ENCODE data around the gene NCKIPSD.
A peak's percentile ranks its signal among the peaks of the same experiment; 100 is the strongest.

The NCKIPSD gene

DNA sequence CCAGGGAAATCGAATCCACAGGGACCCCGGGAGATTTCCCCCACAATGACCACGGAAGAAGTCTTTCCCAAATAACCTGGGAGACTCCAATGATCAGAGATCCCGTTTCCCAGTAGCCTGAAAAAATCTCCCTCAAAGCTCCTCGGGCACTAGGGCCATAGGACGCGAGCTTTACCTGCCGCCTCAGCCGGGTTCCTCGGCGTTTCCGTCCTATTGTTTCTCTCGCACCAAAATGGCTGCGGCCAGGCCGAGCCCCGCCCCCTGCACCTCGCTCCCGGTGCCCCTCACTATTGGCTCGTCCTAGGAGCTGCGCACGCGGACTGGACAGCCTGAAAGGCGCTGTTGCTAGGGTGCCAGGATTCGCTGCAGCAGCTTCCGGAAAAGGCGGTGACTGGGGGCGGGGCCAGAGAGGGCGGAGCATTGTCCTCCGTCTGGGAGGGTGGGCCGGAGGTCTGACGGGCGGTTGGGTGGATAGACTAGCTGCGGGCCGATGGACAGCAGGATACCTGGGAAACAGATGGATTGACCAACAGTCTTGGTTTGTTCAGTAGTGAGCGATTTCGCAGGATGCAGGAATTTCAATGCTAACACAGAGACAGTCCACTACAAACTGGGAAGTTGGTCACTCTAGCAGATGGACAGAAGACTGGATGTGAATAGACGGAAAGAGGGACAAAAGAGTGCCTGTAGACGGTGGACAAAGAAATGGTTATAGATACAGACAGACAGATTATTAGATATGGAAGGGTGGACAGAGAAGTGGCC is 31.4 kb upstream of the NCKIPSD start, which contains the start of gene IP6K2 (continued):
- TF ChIP-seq, protein P1, sequence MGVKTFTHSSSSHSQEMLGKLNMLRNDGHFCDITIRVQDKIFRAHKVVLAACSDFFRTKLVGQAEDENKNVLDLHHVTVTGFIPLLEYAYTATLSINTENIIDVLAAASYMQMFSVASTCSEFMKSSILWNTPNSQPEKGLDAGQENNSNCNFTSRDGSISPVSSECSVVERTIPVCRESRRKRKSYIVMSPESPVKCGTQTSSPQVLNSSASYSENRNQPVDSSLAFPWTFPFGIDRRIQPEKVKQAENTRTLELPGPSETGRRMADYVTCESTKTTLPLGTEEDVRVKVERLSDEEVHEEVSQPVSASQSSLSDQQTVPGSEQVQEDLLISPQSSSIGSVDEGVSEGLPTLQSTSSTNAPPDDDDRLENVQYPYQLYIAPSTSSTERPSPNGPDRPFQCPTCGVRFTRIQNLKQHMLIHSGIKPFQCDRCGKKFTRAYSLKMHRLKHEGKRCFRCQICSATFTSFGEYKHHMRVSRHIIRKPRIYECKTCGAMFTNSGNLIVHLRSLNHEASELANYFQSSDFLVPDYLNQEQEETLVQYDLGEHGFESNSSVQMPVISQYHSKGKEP (tag by site-specific recombination; IDR thresholded peaks at IDR 0.05) = no peak
- TF ChIP-seq KLF9 (tag by site-specific recombination; IDR thresholded peaks at IDR 0.05; ENCODE audit: low read depth) (peak; percentile 91), ZNF473 (tag by site-specific recombination; IDR thresholded peaks at IDR 0.05) (no peak), ZNF510 (tag by site-specific recombination; IDR thresholded peaks at IDR 0.05; ENCODE audit: insufficient replicate concordance) (no peak), ZNF791 (tag by site-specific recombination; IDR thresholded peaks at IDR 0.05) (no peak), BCL11A (tag by site-specific recombination; IDR thresholded peaks at IDR 0.05; ENCODE audit: low read depth) (peak; percentile 52; the same call in 1 of the 2 replicates), ZNF558 (tag by site-specific recombination; IDR thresholded peaks at IDR 0.05) (no peak), ZNF391 (tag by site-specific recombination; IDR thresholded peaks at IDR 0.05; ENCODE audit: borderline replicate concordance, low read depth) (no peak), ZNF677 (tag by site-specific recombination; IDR thresholded peaks at IDR 0.05) (no peak), ZNF423 (tag by site-specific recombination; IDR thresholded peaks at IDR 0.05) (no peak), ZNF792 (tag by site-specific recombination; IDR thresholded peaks at IDR 0.05) (no peak), ZNF10 (tag by site-specific recombination; IDR thresholded peaks at IDR 0.05) (no peak), ZNF155 (tag by site-specific recombination; IDR thresholded peaks at IDR 0.05) (no peak), ZNF777 (tag by site-specific recombination; IDR thresholded peaks at IDR 0.05; ENCODE audit: borderline replicate concordance) (no peak), ZNF140 (tag by site-specific recombination; IDR thresholded peaks at IDR 0.05) (no peak), ZNF660 (tag by site-specific recombination; IDR thresholded peaks at IDR 0.05) (0 out of 2 replicates have a peak, but pooled peaks have one; percentile 32), ZNF747 (tag by site-specific recombination; IDR thresholded peaks at IDR 0.05) (no peak), ZNF785 (tag by site-specific recombination; IDR thresholded peaks at IDR 0.05) (no peak), ZNF555 (tag by site-specific recombination; conservative IDR thresholded peaks at IDR 0.05) (no peak), SP7 (tag by site-specific recombination; IDR thresholded peaks at IDR 0.05) (no peak), ZFP37 (tag by site-specific recombination; IDR thresholded peaks at IDR 0.05) (no peak), ZNF76 (tag by site-specific recombination; IDR thresholded peaks at IDR 0.05; ENCODE audit: borderline replicate concordance, low read depth) (peak; percentile 86; the same call in 1 of the 2 replicates), MZF1 (tag by site-specific recombination; IDR thresholded peaks at IDR 0.05; ENCODE audit: borderline replicate concordance) (no peak)
- TF ChIP-seq, protein P2, sequence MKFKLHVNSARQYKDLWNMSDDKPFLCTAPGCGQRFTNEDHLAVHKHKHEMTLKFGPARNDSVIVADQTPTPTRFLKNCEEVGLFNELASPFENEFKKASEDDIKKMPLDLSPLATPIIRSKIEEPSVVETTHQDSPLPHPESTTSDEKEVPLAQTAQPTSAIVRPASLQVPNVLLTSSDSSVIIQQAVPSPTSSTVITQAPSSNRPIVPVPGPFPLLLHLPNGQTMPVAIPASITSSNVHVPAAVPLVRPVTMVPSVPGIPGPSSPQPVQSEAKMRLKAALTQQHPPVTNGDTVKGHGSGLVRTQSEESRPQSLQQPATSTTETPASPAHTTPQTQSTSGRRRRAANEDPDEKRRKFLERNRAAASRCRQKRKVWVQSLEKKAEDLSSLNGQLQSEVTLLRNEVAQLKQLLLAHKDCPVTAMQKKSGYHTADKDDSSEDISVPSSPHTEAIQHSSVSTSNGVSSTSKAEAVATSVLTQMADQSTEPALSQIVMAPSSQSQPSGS (tag by site-specific recombination; IDR thresholded peaks at IDR 0.05; ENCODE audit: low read depth) = no peak
- TF ChIP-seq, protein P3, sequence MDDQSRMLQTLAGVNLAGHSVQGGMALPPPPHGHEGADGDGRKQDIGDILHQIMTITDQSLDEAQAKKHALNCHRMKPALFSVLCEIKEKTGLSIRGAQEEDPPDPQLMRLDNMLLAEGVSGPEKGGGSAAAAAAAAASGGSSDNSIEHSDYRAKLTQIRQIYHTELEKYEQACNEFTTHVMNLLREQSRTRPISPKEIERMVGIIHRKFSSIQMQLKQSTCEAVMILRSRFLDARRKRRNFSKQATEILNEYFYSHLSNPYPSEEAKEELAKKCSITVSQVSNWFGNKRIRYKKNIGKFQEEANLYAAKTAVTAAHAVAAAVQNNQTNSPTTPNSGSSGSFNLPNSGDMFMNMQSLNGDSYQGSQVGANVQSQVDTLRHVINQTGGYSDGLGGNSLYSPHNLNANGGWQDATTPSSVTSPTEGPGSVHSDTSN (CRISPR knock-in tag; IDR thresholded peaks at IDR 0.05) = no peak
- TF ChIP-seq, protein P4, sequence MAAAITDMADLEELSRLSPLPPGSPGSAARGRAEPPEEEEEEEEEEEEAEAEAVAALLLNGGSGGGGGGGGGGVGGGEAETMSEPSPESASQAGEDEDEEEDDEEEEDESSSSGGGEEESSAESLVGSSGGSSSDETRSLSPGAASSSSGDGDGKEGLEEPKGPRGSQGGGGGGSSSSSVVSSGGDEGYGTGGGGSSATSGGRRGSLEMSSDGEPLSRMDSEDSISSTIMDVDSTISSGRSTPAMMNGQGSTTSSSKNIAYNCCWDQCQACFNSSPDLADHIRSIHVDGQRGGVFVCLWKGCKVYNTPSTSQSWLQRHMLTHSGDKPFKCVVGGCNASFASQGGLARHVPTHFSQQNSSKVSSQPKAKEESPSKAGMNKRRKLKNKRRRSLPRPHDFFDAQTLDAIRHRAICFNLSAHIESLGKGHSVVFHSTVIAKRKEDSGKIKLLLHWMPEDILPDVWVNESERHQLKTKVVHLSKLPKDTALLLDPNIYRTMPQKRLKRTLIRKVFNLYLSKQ (tag by site-specific recombination; IDR thresholded peaks at IDR 0.05; ENCODE audit: borderline replicate concordance) = no peak
- TF ChIP-seq, protein P5, sequence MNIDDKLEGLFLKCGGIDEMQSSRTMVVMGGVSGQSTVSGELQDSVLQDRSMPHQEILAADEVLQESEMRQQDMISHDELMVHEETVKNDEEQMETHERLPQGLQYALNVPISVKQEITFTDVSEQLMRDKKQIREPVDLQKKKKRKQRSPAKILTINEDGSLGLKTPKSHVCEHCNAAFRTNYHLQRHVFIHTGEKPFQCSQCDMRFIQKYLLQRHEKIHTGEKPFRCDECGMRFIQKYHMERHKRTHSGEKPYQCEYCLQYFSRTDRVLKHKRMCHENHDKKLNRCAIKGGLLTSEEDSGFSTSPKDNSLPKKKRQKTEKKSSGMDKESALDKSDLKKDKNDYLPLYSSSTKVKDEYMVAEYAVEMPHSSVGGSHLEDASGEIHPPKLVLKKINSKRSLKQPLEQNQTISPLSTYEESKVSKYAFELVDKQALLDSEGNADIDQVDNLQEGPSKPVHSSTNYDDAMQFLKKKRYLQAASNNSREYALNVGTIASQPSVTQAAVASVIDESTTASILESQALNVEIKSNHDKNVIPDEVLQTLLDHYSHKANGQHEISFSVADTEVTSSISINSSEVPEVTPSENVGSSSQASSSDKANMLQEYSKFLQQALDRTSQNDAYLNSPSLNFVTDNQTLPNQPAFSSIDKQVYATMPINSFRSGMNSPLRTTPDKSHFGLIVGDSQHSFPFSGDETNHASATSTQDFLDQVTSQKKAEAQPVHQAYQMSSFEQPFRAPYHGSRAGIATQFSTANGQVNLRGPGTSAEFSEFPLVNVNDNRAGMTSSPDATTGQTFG (tag by site-specific recombination; IDR thresholded peaks at IDR 0.05; ENCODE audit: borderline replicate concordance) = no peak
- TF ChIP-seq, protein P6, sequence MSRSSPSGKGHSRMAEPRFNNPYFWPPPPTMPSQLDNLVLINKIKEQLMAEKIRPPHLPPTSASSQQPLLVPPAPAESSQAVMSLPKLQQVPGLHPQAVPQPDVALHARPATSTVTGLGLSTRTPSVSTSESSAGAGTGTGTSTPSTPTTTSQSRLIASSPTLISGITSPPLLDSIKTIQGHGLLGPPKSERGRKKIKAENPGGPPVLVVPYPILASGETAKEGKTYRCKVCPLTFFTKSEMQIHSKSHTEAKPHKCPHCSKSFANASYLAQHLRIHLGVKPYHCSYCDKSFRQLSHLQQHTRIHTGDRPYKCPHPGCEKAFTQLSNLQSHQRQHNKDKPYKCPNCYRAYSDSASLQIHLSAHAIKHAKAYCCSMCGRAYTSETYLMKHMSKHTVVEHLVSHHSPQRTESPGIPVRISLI (tag by site-specific recombination; IDR thresholded peaks at IDR 0.05) = no peak
- TF ChIP-seq, protein P7, sequence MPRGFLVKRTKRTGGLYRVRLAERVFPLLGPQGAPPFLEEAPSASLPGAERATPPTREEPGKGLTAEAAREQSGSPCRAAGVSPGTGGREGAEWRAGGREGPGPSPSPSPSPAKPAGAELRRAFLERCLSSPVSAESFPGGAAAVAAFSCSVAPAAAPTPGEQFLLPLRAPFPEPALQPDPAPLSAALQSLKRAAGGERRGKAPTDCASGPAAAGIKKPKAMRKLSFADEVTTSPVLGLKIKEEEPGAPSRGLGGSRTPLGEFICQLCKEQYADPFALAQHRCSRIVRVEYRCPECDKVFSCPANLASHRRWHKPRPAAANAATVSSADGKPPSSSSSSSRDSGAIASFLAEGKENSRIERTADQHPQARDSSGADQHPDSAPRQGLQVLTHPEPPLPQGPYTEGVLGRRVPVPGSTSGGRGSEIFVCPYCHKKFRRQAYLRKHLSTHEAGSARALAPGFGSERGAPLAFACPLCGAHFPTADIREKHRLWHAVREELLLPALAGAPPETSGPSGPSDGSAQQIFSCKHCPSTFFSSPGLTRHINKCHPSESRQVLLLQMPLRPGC (tag by site-specific recombination; IDR thresholded peaks at IDR 0.05) = no peak

All from HEK293 (cell line).